NCI-H1105 treated with DMSO at 0.1 percent for 48 hours (cell line): ENCODE data around the gene TMEM14B.
"Not testable (repeated sequence)": the region's sequence is repeated elsewhere in the genome, so short reads cannot be mapped to it uniquely, and the experiment has no call there.

ENCODE experiments used
- DNase-seq: peaks from one replicate; lab custom pipeline; 2025; lab: John Stamatoyannopoulos, UW

TMEM14B gene

DNA sequence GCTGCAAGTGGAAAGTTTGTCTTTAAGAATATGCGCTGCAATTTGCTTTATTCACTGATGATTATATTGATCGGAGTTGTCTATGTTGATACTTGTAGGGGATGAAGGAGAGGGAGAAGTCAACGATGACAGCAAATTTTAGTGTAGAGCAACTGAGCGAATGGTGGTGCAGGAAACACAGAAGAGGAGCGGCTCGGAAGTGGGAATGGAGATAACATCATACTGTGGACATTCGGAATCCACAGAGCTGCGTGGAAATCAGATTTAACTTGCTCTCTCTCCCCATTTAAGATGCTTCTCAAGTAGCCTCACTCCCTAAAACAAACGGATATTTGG, 722 bp upstream of the TMEM14B start:
- no peak for DNase-seq

DNA sequence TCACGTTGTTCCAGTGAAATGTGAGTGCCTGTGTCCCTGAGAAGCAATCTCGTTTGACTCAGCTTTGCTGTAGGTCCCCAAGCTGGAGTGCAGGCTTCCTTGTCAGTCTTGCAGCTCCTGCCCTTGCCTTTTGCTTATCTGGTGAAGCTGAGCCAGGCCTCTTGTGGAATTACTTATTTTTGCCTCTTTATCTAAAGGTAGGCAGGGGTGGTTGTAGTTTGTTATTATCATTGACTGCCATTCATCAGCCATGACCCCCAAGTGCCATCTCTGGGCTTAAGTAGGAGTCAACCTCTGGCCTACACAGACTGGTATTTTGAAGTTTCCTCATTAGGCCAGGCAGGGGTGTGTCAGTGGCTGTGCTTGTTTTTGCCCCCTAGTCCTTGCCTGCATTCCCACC, 2.1 kb downstream of the TMEM14B start:
- no peak for DNase-seq

- not testable (repeated sequence) for DNase-seq
Observed at GRCh38 chr6:10750568-10750967, 3.0 kb downstream of the TMEM14B start.

DNA sequence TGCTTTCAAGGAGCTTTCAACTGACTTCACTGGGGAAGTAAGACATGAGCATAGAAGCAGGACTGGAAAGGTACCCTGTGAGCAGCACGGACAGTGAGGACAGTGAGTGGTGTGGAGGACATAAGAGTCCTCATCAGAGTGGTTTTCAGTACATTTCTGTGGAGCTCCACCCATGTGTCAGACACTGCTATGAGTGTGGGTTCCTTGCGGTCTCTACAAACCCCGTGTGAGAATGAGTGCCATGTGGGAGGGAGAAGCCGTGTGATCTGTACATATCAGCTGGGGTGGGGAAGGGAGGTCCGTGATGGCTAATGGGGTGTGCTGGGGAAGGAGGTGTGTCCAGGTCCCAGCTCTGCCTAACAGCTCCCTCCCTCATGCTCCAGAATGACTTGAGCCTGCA, 4.2 kb downstream of the TMEM14B start:
- DNase-seq, result not testable (repeated sequence)

DNA sequence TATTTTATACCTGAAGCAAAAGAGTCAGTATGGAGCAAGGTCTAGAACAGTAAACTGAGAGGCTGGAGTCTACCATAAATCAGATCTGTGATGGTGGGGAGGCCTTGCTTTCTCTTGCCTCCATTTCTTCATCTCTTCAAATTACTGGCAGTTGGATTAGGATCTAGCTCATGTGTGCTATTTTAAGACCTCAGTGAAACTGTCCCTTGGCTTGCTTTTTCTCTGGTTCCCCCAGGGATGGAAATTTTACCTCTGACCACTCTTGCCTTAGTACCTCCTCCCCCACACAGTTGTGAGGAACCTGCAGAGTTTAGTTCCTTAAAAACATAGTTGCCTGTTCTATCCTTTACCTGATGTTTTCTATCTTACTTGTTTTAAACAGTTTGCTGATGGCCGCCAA, 8.5 kb downstream of the TMEM14B start:
- DNase-seq, result no peak

DNA sequence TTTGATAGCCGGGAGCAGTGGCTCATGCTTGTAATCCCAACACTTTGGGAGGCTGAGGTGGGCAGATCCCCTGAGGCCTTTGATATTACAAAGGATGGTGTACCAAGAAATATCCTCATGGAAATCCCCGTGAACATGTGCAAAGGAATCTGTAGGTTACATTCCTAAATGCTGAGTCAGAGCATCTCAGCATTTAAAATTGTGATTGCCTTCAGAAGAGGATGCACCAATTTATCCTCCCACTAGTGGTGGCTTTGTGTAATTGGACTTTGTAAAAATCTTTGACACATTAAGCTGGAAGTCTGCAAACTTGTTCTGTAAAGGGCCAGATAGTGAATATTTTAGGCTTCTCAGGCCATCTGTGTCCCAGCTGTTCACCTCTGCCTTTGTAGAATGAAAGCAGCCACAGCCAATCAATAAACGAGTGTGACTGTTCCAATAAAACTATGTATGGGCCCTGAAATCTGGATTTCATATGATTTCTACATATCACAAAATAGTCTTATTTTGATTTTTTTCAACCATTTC, 11.8 kb downstream of the TMEM14B start:
- DNase-seq, result no peak

DNA sequence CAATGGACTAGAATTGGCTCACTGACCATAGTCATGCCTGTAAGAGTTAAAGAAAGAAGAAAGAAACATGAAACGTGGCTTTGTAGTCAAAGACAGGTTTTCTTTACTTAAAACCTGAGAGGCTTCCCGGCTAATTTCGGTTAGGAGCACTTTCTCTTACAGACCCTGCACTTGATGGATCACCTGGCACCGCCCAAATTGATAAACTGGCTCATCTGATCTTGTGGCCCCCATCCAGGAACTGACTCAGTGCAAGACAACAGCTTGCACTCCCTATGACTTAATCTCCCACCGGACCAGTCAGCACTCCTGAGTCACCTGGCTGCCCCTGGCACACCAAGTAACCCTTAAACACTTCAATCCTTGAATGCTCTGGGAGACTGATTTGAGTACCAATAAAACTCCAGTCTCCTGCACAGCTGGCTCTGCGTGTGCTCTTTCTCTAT, 12.3 kb downstream of the TMEM14B start:
- no peak for DNase-seq

- no peak for DNase-seq
Observed at GRCh38 chr6:10763006-10763405, 15.4 kb downstream of the TMEM14B start.

DNA sequence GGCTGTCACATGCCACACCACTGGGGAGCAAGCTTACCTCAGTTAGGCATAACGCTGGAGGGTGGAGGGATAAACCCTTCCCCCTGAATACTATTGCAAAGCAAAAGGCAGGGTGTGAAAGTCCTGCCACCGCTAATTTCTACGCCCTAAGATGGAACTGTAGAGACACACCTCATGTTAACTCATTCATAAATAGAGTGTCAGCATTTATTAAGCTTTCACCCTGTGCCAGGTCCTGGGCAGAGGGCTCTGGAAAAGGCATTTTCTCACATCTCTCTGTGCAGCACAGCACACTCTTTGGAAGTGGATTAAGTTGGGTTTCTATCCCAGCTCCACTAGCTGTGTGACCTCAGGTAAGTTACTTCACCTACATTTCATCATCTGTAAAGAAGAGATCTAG, 21.8 kb downstream of the TMEM14B start:
- DNase-seq, result no peak

- no peak for DNase-seq
Observed at GRCh38 chr6:10771371-10771894, 23.8 kb downstream of the TMEM14B start.

DNA sequence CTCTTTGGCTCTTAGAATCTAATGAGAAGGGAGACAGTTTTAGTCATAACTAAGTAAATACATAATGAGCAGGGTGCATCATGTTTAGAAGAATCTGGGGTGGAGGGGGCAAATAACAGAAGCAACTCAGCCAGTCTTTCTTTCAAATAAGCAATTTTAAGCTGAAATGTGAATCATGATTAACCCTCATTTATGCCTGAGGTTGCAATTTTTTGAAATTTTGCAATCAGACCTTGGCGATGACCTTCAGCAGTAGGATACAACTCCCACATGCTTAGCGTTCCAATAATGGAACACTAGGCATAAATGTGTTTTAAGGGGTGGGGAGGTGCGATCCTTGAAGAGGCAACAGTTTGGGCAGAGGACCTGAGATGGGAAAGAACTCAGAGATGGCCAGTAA, 30.6 kb downstream of the TMEM14B start:
- DNase-seq, result no peak

DNA sequence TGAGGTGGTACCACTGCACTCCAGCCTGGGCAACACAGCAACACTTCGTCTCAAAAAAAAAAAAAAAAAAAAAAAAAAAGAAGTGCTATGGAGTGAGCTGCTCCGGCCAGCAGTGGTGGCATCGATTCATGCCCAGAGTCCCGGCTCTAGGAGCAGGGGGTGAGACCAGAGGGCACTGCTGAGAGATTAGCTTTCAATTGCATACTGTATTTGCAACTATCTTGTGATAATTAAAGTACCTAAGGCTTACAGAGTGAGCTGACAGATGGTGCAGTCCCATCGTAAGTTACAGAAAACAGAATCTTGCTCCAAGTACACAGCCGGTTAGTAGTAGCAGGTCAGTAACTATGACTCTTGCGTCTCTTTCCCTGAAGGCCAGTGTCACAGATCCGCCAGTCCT, 31.5 kb downstream of the TMEM14B start:
- DNase-seq, result no peak

DNA sequence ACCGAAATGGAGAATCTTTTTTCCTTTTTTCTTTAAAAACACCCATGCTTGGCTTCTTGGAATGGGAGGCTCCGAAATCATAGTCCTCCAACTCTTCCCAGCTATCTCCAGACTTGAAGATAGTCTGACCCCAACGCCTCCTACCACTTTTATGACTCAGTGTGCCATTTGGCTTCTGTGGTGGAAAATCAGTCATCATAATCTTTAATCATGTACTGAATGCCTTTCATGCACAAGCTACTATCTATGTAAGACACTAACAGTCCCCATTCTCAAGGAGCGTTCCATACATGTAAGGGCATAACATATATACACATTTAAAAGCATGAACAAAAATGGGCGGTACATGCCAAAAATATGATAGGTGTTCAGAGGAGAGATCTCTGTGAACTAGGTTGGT, 44.1 kb downstream of the TMEM14B start:
- no peak for DNase-seq

GRCh38 chr6:10792101-10792500, 44.5 kb downstream of the TMEM14B start:
- DNase-seq, result no peak

GRCh38 chr6:10793035-10793434, 45.4 kb downstream of the TMEM14B start:
- no peak for DNase-seq

GRCh38 chr6:10793695-10794094, 46.1 kb downstream of the TMEM14B start:
- DNase-seq, result no peak

DNA sequence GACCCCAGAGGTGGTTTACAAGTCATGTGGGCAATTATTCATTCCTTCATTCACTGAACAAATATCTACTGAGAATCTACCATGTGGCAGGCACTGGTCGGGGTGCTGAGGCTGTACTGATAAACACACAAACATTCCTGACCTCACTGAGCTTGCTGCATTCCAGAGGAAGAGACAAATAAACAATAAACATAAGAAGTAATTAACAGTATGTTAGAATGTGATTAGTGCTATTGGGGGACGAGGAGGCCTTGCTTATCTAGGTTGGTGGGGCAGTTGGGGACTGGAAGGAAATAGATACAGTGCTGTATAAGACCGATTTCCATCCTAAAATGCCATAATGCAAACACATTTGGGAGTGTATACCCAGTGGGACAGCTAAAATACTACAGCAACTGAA, 46.6 kb downstream of the TMEM14B start:
- DNase-seq, result no peak

DNA sequence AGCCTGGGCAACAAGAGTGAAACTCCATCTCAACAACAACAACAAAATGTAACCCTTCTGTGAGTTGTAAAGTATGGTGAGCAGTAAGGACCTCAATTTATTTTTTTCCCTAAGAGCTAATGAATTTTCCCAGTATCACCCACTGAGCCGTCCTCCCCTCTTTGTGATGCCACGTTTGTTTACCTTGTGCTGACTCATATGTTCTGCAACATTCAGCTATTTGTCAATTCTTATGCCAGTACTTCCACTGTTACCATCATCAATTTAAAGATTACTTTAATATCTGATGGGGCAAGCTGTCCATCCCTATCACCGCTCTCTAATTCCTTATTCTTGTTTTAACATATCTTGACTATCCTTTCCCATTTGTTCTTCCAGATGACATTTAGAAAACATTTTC, 53.2 kb downstream of the TMEM14B start:
- DNase-seq, result no peak

DNA sequence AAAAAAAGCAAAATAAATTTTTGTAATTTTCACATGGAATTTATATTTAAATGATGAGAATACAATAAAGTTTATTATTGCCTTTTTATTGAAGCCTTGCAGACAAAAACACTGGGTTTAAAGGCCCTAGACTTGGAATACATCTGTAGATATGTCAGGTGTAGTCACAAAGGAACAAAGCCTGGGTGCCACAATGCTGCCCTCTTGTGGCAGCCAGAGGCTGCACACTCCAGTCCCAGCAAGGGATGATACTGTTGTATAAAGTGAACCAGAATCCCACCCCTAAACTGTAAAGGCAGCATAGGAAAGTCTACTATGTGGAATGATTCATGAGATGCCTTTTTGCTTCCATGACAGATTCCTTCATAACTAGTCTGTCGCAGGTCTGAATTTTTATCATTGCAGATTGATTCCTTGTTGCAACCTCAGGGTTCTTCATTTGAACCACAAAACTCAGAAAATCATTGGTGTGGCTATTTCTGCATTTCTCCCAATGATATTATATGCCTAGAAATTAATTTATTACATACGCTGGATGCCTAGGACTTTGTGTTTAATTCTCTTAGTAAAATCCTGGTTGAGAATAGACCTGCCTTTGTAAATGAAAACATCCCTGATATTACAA, 53.7 kb downstream of the TMEM14B start:
- peak; percentile 58 for DNase-seq
